Pancreas (tissue), 10 donors: ENCODE results near the gene C1QA. TPM values are rescaled to one million over a fixed set of nuclear protein-coding genes. Genes with fewer than 3 reads are reported as not detected.

Experiments used
- ATAC-seq, 4 donors: fragments of 200-7000 bp; cut with Tn5 transposase; one replicate each; pipeline versions ENCODE4 v1.8.0 to v1.9.1; 2020; ENCODE audit warnings: mild to moderate bottlenecking in 4 of 4, moderate library complexity in 4 of 4
- DNase-seq, 6 donors: peaks; one replicate each; pipeline ENCODE4 v3.0.0-alpha.2; 2020
- FAIRE-seq: peaks from 2 replicates; lab custom pipeline; 2012; peaks lifted over from hg19 to GRCh38; lab: Jason Lieb, UNC
- H3K27ac ChIP-seq, 4 donors: fragments of 200-600 bp; sonication (generic); 1 replicate in 3 of 4; 2 replicates in 1 of 4; pipeline versions ENCODE4 v1.5.0 to v1.8.0; 2020
- H3K27me3 ChIP-seq, 4 donors: fragments of 200-600 bp; one replicate each; pipeline ENCODE4 v1.8.0; 2021
- H3K36me3 ChIP-seq, 3 donors: fragments of 200-600 bp; sonication (generic) in 1 of 3; one replicate each; pipeline versions ENCODE4 v1.5.0 to v1.8.0; 2020 to 2021
- H3K4me1 ChIP-seq, 3 donors: fragments of 200-600 bp; one replicate each; pipeline ENCODE4 v1.8.0; 2021
- H3K4me3 ChIP-seq, 4 donors: fragments of 200-600 bp; sonication (generic) in 2 of 4; one replicate each; pipeline versions ENCODE4 v1.5.0 to v1.8.0; 2020 to 2021
- H3K9me3 ChIP-seq, 4 donors: fragments of 200-600 bp; one replicate each; pipeline ENCODE4 v1.8.0; 2021
- WGBS, 2 donors: extraction: QIAGEN DNeasy Blood & Tissue Kit; methylation state at CpG; one replicate each; pipeline ENCODE4 v1.1.7; 2013; 5-methylcytosine and 5-hydroxymethylcytosine counted together
- intact Hi-C, 3 donors: fragments of 100-400 bp; cut with DNase I; formaldehyde crosslinking; loops; one replicate each; pipeline versions ENCODE4 v1.11.1 to v1.14.2; 2022
- polyA plus RNA-seq, 2 donors: library from polyadenylated mRNA; stranded (reverse); fragments of 200-250 nt; gene quantifications; one replicate each; pipeline ENCODE4 v1.2.3, GENCODE V29; 2013
- total RNA-seq, 6 donors: library from RNA; stranded (reverse); fragmentation: NEBNext Ultra II Directional in 4 of 6; extraction: Animal tissue kit (Norgen Biotek cat#: 25700) in 4 of 6; gene quantifications; one replicate each; pipeline versions ENCODE4 v1.2.1 to v1.2.4, GENCODE V29; 2021 to 2023
- TF ChIP-seq, protein P1 (sequence below), 4 donors: fragments of 200-600 bp; sonication (generic) in 3 of 4; IDR thresholded peaks; one replicate each; pipeline versions ENCODE4 v1.5.0 to v1.8.0; 2021; ENCODE audit warnings: antibody characterized with exemption in 4 of 4
- donor health status: healthy with polysubstance abuse.
- donor health status: DM: no; HTN: no; CAD: no; lungs with moderate emphysema.
- donor health status: DM: no; HTN: no; CAD: no.
- donor health status: control.
- donor health status: control.
- donor health status: Bipolar disorder and iron deficiency.
- donor health status: DM: yes; HTN: yes; CAD: no.
- donor health status: DM: no; HTN: no; CAD: no.
- donor health status: DM: no; HTN: no; CAD: no.
- donor health status: DM: yes; HTN: yes; CAD: no.

C1QA gene
- total and polyA plus RNA-seq, 8 donors = 3.3 to 115 (median 19.0) TPM

DNA sequence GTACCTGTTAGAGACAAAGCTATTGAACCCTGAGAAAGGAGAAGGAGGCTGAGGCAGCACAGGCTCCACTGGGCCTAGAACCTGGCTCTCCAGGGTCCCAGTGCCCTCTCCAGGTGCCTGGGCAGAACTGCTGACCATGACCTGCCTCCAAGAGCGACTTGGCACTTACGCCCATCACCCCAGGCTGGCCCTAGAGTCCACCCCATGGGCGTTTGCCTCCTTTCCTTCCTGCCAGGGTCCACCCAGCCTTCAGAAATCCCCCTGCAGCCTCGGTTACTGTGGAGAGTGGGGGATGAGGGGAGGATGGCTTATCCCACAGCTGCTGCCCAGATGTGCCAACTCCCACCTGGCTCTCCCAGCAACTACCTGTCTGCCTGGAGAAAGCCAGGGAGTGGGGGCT lies 14.7 kb upstream of the C1QA start:
- FAIRE-seq = no peak

DNA sequence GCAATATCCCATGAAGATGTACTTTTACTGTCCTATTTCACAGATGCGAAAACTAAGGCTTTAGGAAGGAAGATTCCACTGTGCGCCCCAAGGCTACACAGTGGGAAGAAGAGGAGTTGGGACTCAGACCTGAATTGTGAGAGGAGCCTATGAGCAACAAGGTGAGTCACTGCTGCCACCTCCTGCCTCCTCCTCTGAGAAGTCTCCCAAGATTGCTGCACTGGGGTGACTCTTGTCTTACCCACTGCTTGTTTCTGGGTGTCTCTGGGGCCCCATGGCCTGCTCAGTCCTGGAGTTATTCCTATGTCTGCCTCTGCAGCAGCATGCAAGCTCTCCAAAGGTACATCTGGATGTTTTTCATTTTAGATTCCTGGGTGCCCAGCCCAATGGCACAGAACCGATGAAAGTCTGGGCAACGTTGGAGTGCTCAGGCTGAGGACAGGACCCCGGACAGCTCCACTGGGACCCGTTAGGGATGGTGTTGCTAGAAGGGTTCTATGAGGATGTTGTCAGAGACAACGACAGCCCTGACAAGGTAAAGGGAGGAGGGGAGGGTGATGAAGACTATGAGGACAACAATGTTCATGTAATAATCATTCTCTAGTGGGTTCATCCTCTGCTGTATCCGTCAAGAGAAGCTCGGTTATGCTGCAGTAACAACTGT lies 11.0 kb upstream of the C1QA start:
- Histone ChIP-seq H3K4me1 (no peaks in the 10 kb centered on the region), H3K36me3 (no peaks in the 10 kb centered on the region), H3K4me3 (no peak overlapping the region), H3K27me3 (no peaks in the 10 kb centered on the region), H3K27ac (no peak overlapping the region), H3K9me3 (no peaks in the 10 kb centered on the region)
- intact Hi-C loops = no loop called here
- WGBS, 2 donors = 44 to 51% methylated on average over 9 of the region's 9 CpGs
- peak in 1 of 4 donors; percentile 42 for ATAC-seq
- TF ChIP-seq, protein P1, sequence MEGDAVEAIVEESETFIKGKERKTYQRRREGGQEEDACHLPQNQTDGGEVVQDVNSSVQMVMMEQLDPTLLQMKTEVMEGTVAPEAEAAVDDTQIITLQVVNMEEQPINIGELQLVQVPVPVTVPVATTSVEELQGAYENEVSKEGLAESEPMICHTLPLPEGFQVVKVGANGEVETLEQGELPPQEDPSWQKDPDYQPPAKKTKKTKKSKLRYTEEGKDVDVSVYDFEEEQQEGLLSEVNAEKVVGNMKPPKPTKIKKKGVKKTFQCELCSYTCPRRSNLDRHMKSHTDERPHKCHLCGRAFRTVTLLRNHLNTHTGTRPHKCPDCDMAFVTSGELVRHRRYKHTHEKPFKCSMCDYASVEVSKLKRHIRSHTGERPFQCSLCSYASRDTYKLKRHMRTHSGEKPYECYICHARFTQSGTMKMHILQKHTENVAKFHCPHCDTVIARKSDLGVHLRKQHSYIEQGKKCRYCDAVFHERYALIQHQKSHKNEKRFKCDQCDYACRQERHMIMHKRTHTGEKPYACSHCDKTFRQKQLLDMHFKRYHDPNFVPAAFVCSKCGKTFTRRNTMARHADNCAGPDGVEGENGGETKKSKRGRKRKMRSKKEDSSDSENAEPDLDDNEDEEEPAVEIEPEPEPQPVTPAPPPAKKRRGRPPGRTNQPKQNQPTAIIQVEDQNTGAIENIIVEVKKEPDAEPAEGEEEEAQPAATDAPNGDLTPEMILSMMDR (IDR thresholded peaks at IDR 0.05) = no peak
- FAIRE-seq = no peak
- no peak for DNase-seq

More for the DNA sequence above, 14.7 kb upstream of the C1QA start:
- intact Hi-C loops = no loop called here
- Histone ChIP-seq H3K9me3 (no peaks in the 10 kb centered on the region), H3K27ac (no peak overlapping the region), H3K27me3 (no peaks in the 10 kb centered on the region), H3K4me3 (no peak overlapping the region), H3K36me3 (no peaks in the 10 kb centered on the region), H3K4me1 (no peaks in the 10 kb centered on the region)
- 58 to 73% methylated on average over 4 of the region's 4 CpGs for WGBS, 2 donors
- DNase-seq (no peak), ATAC-seq (no peak)
- TF ChIP-seq, protein P1 (IDR thresholded peaks at IDR 0.05) = no peak

DNA sequence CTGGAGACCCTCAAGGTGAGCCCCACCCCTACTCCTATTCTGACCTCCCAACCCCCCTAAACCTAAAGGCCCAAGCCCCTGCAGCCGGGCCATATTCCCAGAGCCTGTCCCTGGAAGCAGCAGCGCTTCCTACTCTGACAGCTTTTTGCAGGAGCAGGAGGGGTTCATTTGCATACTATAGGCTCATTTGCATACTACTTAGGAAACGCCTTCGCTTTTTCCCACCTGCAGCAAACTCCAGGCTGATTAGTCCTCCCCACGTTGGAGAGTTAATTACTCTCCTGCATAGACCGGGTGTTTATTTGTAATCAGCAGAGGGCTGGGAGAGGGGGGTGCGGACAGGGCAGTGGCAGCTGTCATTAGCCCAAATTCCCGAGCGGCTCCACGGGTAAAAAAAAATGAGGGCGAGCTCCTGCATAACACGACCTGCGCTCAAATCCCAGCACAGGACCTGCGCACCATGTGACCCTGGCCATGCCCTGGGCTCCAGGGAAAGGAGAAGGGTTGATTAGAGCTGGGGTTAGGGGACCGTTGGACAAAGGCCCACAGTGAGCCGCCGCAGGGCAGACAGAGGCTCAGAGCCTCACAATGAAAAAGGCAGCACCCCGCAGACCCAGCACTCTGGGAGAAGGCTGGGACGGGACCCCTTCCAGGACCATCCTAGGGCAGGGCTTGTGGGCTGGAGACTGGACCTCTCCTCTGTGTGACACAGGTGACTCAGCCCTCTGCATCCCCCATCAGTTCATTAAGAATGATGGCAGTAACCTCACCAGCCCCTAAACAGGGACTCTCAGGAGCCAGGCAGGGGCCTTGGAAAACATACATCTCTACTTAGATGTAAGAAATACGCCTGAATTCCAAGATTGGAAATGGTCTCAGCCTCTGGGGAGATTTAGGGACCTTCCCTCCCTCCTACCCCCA lies 9.9 kb upstream of the C1QA start:
- H3K4me3 ChIP-seq = no peak overlapping the region
- H3K9me3 ChIP-seq = no peaks in the 10 kb centered on the region
- intact Hi-C loops = no loop called here
- no peak overlapping the region for H3K27ac ChIP-seq
- 49 to 60% methylated on average over 20 of the region's 20 CpGs for WGBS, 2 donors
- no peak for ATAC-seq
- H3K27me3 ChIP-seq = no peaks in the 10 kb centered on the region
- DNase-seq = no peak
- TF ChIP-seq, protein P1 (IDR thresholded peaks at IDR 0.05) = no peak
- FAIRE-seq = no peak
- no peaks in the 10 kb centered on the region for H3K36me3 ChIP-seq
- H3K4me1 ChIP-seq = no peaks in the 10 kb centered on the region

DNA sequence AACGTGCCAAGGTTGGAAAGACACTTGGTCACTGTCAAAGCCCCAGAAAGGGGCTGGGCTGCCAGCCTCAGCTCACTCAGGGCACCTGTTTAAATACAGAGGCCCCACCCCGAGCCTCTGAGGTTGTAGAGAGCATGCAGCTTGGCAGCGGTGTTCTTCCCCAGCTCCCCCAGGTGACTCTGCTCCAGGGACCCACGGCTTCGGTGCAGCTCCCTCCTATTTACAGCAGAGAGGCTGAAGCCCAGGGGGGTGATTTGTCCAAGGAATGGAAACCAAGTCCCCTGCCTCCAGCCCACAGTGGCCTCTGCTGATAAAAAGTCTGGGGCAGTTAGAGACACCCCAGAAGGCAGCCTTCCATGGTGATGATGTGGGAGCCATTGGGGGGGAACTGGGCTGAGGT lies 9.1 kb upstream of the C1QA start:
- TF ChIP-seq, protein P1 (IDR thresholded peaks at IDR 0.05) = no peak
- Histone ChIP-seq H3K4me3 (no peak overlapping the region), H3K27ac (no peak overlapping the region), H3K36me3 (no peaks in the 10 kb centered on the region), H3K27me3 (no peaks in the 10 kb centered on the region), H3K9me3 (no peaks in the 10 kb centered on the region), H3K4me1 (no peaks in the 10 kb centered on the region)
- ATAC-seq (no peak), DNase-seq (no peak), FAIRE-seq (no peak)
- WGBS, 2 donors = 41 to 52% methylated on average over 5 of the region's 5 CpGs
- intact Hi-C loops = no loop called here
